Activated naive CD8-positive, alpha-beta T cell treated with anti-CD3 and anti-CD28 coated beads, Interleukin-2, amount 50 U/mL, for 16 hours (primary cell): Measurements from ENCODE around the gene CNNM2.
"Not testable (repeated sequence)": the region's sequence is repeated elsewhere in the genome, so short reads cannot be mapped to it uniquely, and the experiment has no call there.

Experiments
- DNase-seq: peaks from one replicate; pipeline ENCODE4 v3.0.0-alpha.2; 2020; ENCODE audit warnings: low read depth, low spot score

CNNM2 gene

GRCh38 chr10:103105462-103105861 is 187.4 kb downstream of the CNNM2 start:
- no peak for DNase-seq

DNA sequence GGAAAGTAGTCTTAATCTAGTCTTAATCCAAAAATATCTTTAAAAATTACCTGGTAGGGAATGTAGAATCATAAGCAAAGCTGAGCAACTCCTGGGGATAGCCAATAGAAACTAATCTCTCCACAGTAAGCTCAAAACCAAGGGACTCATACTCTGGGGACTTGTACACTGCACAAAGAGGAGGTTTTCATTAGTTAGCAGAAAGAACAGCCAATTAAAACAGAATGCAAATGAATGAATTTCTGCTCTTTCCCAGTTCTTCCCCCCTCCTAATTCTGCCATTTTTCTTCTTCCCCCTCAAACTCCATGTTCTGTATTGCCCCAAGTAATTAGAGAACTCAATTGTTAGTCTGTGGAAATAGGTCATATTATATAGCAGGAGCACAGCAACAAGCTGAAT is 188.4 kb downstream of the CNNM2 start:
- DNase-seq, result no peak

- DNase-seq, result no peak
These were observed 191.7 kb downstream of the CNNM2 start for GRCh38 chr10:103109821-103110220.

GRCh38 chr10:103110407-103110806 is 192.3 kb downstream of the CNNM2 start:
- no peak for DNase-seq

GRCh38 chr10:103111031-103111917 is 193.2 kb downstream of the CNNM2 start:
- no peak for DNase-seq

DNA sequence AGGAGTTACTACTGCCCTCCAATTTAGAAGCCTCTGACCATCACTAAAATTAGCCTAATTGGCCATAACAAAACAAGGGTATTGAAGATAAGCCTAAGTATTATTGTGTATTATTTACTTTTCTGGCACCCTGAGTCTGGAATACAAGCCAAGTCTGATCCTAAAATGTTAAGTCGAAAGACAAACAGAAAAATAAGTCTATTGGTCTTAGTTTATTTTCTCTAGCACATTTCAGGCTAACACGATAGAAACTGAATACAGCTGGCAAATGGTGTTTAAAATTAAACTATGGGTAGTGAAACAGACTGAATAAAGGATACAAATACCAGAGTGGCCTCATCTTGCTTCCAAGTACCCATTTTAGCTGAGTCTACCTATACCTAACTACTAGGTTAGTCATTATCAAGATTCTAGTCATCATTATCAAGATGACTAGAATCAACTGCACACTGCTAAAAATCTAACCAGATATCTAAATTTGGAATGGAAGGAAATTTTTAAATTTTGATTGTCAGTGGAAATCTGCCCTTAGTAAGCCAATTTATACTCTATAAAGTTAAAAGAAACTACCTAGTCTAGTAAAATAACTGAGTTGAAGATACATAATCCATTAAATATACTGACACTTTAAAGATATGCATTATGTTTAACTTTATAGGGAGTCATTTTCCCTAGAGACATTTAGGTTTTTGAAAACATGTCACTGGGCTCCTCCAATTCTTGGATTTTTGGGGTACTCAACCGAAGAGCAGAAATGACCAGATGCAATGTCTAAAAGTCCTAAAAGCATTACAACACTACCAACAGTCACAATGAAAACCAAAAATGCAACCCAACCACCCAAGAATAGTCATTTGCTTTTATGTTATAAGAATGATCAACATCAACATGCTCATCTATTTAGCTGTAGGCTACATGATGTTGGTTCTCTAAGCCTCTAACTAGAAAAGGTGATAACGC is 194.1 kb downstream of the CNNM2 start:
- no peak for DNase-seq

GRCh38 chr10:103114876-103115275 is 196.8 kb downstream of the CNNM2 start:
- DNase-seq, result no peak

DNA sequence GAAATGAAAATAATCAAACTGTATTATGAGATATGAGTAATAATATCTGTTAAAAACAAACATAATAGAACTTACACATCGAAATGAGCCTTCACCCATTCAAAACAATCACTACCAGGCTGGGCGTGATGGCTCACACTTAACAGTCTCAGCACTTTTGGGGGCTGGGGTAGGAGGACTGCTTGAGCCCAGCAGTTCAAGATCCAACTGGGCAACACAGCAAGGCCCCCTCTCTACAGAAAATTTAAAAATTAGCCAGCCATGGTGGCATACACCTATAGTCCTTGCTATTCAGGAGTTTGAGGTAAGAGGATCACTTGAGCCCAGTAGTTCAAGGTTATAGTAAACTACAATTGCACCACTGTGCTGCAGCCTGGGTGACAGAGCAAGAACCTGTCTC is 199.2 kb downstream of the CNNM2 start:
- no peak for DNase-seq

- DNase-seq, result no peak
These were observed 202.5 kb downstream of the CNNM2 start for GRCh38 chr10:103120546-103120945.

GRCh38 chr10:103120977-103121735 is 203.1 kb downstream of the CNNM2 start:
- DNase-seq, result no peak

- DNase-seq, result no peak
These were observed 205.4 kb downstream of the CNNM2 start for GRCh38 chr10:103123282-103124024.

GRCh38 chr10:103124420-103125096 is 206.5 kb downstream of the CNNM2 start:
- DNase-seq, result no peak

DNA sequence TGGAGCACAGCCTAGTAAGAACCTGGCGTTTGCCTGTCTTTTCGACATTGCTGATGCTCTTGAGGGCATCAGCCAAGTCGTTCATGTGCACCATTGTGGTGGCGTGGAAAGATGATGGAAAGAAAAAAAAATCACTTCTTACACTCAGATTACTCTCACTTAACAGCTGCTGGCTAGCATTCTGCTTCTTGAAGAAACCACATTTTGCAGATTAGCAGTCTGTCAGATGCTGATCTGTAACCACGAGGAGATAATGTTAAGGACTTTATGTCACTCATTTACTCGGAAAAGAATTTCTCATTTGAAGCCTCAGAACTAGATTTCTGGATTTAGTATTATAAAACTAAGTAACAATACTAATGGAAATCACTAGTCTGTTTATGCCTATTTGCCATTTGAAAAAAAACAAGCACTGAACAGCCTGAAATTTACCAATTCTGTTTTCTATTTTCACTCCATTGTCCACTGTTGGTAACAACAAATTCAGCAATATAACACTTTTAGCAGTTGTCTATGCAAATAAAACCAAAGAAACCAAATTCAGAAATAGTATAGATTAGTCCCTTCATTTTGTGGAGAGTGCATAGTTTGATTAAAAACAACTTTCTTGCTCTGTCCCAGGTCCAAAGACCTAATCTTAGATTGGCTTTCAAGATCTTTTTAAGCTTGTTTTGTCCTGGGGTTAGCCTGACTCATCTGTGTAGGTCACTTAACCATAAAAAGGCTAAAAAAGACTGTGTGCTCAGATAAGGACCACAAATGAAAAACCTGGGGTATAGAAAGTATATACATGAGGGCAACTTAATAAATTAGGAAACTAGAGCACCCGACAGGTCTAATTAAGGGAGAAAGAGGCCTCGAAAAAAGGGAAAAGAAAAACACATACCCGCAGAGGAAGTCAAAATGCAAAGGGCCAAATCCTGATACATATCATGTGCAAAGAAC is 207.5 kb downstream of the CNNM2 start:
- no peak for DNase-seq

GRCh38 chr10:103127241-103127640 is 209.1 kb downstream of the CNNM2 start:
- DNase-seq, result no peak

GRCh38 chr10:103130180-103130579 is 212.1 kb downstream of the CNNM2 start:
- not testable (repeated sequence) for DNase-seq

GRCh38 chr10:103130910-103131309 is 212.8 kb downstream of the CNNM2 start:
- no peak for DNase-seq

DNA sequence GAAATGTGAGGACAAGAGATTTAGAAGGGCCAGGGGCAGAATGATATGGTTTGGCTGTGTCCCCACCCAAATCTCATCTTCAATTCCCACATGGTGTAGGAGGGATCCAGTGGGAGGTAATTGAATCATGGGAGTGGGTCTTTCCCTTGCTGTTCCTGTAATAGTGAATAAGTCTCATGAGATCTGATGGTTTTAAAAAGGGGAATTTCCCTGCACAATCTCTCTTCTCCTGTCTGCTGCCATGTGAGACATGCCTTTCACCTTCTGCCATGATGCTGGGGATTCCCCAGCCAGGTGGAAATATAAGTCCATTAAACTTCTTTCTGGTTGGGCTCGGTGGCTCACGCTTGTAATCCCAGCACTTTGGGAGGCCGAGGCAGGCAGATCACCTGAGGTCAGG is 217.1 kb downstream of the CNNM2 start:
- not testable (repeated sequence) for DNase-seq

DNA sequence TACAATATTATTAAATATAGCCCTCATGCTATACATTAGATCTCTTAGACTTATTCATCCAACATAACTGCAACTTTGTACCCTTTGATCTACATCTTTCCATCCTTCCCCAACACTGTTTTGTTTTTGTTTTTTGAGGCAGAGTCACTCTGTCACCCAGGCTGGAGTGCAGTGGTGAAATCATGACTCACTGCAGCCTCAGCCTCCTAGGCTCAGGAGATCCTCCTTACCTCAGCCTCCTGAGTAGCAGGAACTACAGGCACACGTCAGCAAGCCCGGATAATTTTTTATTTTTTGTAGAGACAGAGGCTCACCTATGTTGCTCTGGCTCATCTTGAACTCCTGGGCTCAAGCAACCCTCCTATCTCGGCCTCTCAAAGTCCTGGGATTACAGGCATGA is 221.7 kb downstream of the CNNM2 start:
- DNase-seq, result no peak
